Measurements from ENCODE around the gene JTB. TPM values are rescaled to one million over a fixed set of nuclear protein-coding genes. Genes with fewer than 3 reads are reported as not detected.

Gene JTB
- total RNA-seq, 1 donor from 2014 or later = 47.7 TPM

DNA sequence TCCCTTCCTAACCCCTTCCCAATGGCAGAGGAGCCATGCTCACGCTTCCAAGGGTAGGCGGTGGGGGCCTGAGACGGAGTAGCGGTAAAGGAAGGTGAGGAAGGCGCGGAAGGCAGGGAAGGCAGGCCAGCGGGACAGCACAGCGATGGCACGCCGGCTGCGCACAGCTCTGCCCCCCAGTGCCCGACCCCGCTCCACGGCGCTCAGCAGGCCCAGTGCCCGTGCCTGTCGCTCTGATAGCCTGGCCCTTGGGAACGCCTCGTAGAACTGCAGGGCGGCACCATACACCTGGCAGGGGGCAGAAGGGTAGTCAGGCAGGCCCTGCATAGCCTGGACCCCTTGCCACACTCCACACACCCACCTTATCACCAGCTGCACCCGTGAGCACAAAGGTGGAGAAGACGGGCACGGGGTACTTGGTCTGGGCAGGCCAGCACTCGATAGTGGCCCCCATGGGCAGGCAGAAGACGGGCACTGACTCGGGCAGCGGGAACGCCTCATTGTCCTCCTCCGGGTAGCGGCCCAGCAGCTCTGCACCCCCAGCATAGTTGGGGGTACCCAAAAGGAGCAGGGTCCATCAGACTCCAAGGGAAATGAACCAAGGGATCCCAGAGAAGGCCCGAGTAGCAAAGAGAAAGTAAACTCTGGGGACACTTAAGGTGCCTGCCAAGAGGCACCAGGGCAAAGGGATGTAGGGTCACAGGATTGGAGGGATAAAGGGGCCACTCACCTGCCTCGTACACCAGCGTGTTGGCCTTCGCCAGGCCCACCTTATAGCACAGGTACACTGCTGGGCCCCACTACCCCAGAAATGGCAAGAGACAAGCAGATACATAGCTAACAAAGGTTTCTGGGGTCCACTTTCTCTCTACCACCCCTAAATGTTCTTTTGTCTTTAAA is 35.4 kb downstream of the JTB start:
- DNase-seq (ENCODE audit: low spot score) = no peak
- peaks cover 14% of the 10 kb centered on the region for H3F3A ChIP-seq (ENCODE audit: low read depth)
- peaks cover 4% of the 10 kb centered on the region for H3K27me3 Mint-ChIP-seq (ENCODE audit: insufficient read depth, low read depth)
- H3K9me3 Mint-ChIP-seq = no peaks in the 10 kb centered on the region
- H3K36me3 ChIP-seq = no peaks in the 10 kb centered on the region
- no peak overlapping the region for H3K4me3 Mint-ChIP-seq
- peaks cover 15% of the 10 kb centered on the region for H3K4me1 Mint-ChIP-seq
- no peak overlapping the region for H3K4me3 ChIP-seq
- H3K4me1 ChIP-seq = peaks cover 5% of the 10 kb centered on the region
- H2AFZ ChIP-seq (replicated peaks) = no peak overlapping the region
- peaks cover 5% of the 10 kb centered on the region for H4K20me1 ChIP-seq (ENCODE audit: low read depth)
- H3K4me2 ChIP-seq = no peak overlapping the region
- H3K27ac ChIP-seq = no peak overlapping the region
- H3K9ac ChIP-seq = no peak overlapping the region
- no peak overlapping the region for H3K27ac Mint-ChIP-seq
- no peaks in the 10 kb centered on the region for H3K27me3 ChIP-seq
- H3K79me2 ChIP-seq (ENCODE audit: low read depth) = peaks cover 17% of the 10 kb centered on the region
- TF ChIP-seq EZH2 (IDR thresholded peaks at IDR 0.05) (no peak), EZH2phosphoT487 (IDR thresholded peaks at IDR 0.05) (no peak)
- TF ChIP-seq, protein P1, sequence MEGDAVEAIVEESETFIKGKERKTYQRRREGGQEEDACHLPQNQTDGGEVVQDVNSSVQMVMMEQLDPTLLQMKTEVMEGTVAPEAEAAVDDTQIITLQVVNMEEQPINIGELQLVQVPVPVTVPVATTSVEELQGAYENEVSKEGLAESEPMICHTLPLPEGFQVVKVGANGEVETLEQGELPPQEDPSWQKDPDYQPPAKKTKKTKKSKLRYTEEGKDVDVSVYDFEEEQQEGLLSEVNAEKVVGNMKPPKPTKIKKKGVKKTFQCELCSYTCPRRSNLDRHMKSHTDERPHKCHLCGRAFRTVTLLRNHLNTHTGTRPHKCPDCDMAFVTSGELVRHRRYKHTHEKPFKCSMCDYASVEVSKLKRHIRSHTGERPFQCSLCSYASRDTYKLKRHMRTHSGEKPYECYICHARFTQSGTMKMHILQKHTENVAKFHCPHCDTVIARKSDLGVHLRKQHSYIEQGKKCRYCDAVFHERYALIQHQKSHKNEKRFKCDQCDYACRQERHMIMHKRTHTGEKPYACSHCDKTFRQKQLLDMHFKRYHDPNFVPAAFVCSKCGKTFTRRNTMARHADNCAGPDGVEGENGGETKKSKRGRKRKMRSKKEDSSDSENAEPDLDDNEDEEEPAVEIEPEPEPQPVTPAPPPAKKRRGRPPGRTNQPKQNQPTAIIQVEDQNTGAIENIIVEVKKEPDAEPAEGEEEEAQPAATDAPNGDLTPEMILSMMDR (IDR thresholded peaks at IDR 0.05) = no peak
- H3K9me3 ChIP-seq (ENCODE audit: low read depth) = no peaks in the 10 kb centered on the region
- H3K36me3 Mint-ChIP-seq = peaks cover 27% of the 10 kb centered on the region

DNA sequence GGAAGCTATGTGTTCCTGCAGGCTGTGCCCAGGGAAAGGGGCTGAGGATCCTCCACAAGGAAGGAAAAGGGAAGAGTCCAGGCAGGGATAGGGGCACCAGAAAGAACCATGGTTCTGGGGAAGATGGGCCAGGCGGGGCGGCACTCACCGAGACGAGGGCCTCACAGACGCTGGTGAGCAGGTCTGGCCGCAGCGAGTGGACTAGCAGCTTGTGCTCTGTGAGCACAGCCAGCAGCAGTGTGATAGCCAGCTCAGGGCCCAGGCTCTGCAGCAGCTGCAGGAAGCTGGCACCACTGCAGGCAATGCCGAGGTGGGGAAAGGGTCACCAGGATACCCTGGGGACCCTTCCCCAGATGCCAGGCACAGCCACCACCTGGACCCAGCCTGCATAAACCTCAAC is 36.7 kb downstream of the JTB start:
- Histone ChIP-seq H2AFZ (replicated peaks) (no peak overlapping the region), H3K27ac (no peak overlapping the region), H3K79me2 (ENCODE audit: low read depth) (peaks cover 14% of the 10 kb centered on the region), H3F3A (ENCODE audit: low read depth) (peaks cover 9% of the 10 kb centered on the region), H3K27me3 (no peaks in the 10 kb centered on the region), H3K4me3 (no peak overlapping the region), H3K9ac (no peak overlapping the region), H4K20me1 (ENCODE audit: low read depth) (no peaks in the 10 kb centered on the region), H3K4me1 (peaks cover 5% of the 10 kb centered on the region), H3K36me3 (no peaks in the 10 kb centered on the region), H3K4me2 (no peak overlapping the region), H3K9me3 (ENCODE audit: low read depth) (no peaks in the 10 kb centered on the region)
- TF ChIP-seq, protein P1 (IDR thresholded peaks at IDR 0.05) = no peak
- TF ChIP-seq EZH2phosphoT487 (IDR thresholded peaks at IDR 0.05) = no peak
- TF ChIP-seq EZH2 (IDR thresholded peaks at IDR 0.05) = no peak
- no peak overlapping the region for H3K27ac Mint-ChIP-seq
- no peaks in the 10 kb centered on the region for H3K9me3 Mint-ChIP-seq
- DNase-seq (ENCODE audit: low spot score) = no peak
- peaks cover 4% of the 10 kb centered on the region for H3K27me3 Mint-ChIP-seq (ENCODE audit: insufficient read depth, low read depth)
- H3K36me3 Mint-ChIP-seq = peaks cover 34% of the 10 kb centered on the region
- peaks cover 11% of the 10 kb centered on the region for H3K4me1 Mint-ChIP-seq
- H3K4me3 Mint-ChIP-seq = no peak overlapping the region

DNA sequence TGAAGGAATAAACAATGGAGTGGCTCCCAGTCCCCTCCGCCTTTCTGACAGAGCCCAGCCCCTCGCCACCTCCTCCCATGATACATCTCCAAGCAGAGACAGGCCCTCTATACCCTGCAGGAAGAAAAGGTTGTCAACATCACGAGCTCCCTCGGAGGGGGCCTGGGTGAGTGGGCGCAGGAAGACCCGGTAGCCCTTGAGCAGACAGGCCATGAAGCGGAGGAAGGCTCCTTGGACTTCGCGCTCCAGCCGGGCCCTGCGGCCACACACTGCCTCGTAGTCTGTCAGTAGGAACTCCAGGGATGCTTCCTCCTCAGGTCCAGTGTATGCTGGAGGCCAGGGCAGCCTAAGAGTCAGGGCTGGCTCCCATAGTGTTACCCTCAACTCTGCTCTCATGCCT is 38.0 kb downstream of the JTB start:
- Mint-ChIP-seq H3K4me3 (no peak overlapping the region), H3K36me3 (peaks cover 33% of the 10 kb centered on the region), H3K27ac (no peak overlapping the region), H3K9me3 (no peaks in the 10 kb centered on the region), H3K4me1 (peaks cover 2% of the 10 kb centered on the region), H3K27me3 (ENCODE audit: insufficient read depth, low read depth) (peaks cover 2% of the 10 kb centered on the region)
- Histone ChIP-seq H3K27ac (no peak overlapping the region), H2AFZ (replicated peaks) (no peak overlapping the region), H3K4me2 (no peak overlapping the region), H3K4me1 (no peaks in the 10 kb centered on the region), H4K20me1 (ENCODE audit: low read depth) (no peaks in the 10 kb centered on the region), H3F3A (ENCODE audit: low read depth) (no peaks in the 10 kb centered on the region), H3K9me3 (ENCODE audit: low read depth) (no peaks in the 10 kb centered on the region), H3K79me2 (ENCODE audit: low read depth) (peaks cover 1% of the 10 kb centered on the region), H3K36me3 (no peaks in the 10 kb centered on the region), H3K4me3 (no peak overlapping the region), H3K9ac (no peak overlapping the region), H3K27me3 (no peaks in the 10 kb centered on the region)
- TF ChIP-seq EZH2 (IDR thresholded peaks at IDR 0.05) = no peak
- no peak for TF ChIP-seq EZH2phosphoT487 (IDR thresholded peaks at IDR 0.05)
- DNase-seq (ENCODE audit: low spot score) = no peak

DNA sequence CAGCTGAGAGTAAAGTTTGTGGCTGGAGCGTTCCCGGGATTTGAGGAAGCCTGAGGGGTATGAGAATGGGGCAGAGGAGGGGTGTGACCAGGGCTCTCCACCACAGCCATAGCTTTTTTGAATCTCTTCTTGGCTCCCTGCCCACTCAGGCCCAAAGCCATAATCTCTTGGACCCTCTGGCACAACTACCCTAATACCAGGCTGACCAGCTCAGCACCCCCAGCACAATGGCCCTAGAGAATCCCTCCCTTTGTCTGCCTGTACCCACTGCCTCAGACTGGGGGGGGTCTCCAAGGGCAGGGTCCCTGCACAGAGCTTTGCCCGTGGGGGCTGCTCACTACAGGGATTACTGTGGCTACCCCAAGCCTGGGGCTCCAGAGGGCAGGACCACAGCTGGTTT is 38.5 kb downstream of the JTB start:
- no peak overlapping the region for H3K27ac ChIP-seq
- Mint-ChIP-seq H3K4me3 (no peak overlapping the region), H3K36me3 (peaks cover 36% of the 10 kb centered on the region), H3K9me3 (no peaks in the 10 kb centered on the region), H3K4me1 (no peaks in the 10 kb centered on the region), H3K27ac (no peak overlapping the region), H3K27me3 (ENCODE audit: insufficient read depth, low read depth) (peaks cover 2% of the 10 kb centered on the region)
- H3K4me1 ChIP-seq = no peaks in the 10 kb centered on the region
- no peak overlapping the region for H3K9ac ChIP-seq
- no peak overlapping the region for H3K4me2 ChIP-seq
- no peaks in the 10 kb centered on the region for H3F3A ChIP-seq (ENCODE audit: low read depth)
- no peak overlapping the region for H3K4me3 ChIP-seq
- H3K9me3 ChIP-seq (ENCODE audit: low read depth) = no peaks in the 10 kb centered on the region
- H3K79me2 ChIP-seq (ENCODE audit: low read depth) = no peaks in the 10 kb centered on the region
- H3K36me3 ChIP-seq = no peaks in the 10 kb centered on the region
- H2AFZ ChIP-seq (replicated peaks) = no peak overlapping the region
- TF ChIP-seq, protein P1 (IDR thresholded peaks at IDR 0.05) = no peak
- no peak for TF ChIP-seq EZH2 (IDR thresholded peaks at IDR 0.05)
- H3K27me3 ChIP-seq = no peaks in the 10 kb centered on the region
- no peaks in the 10 kb centered on the region for H4K20me1 ChIP-seq (ENCODE audit: low read depth)
- DNase-seq (ENCODE audit: low spot score) = no peak
